GM12865 (cell line): ENCODE data around the gene CDC14A.
A peak's percentile ranks its signal among the peaks of the same experiment; 100 is the strongest.

ENCODE experiments used
- DNase-seq: peaks from one replicate; pipeline ENCODE4 v3.0.0; 2010; ENCODE audit warnings: low read depth
- H3K4me3 ChIP-seq: 2 replicates; pipeline ENCODE4 v1.5.1; 2011; ENCODE audit warnings: mild to moderate bottlenecking, low read depth, low read length, control low read depth
- CTCF ChIP-seq: IDR thresholded peaks from 2 replicates; pipeline ENCODE4 v1.5.1; 2011; ENCODE audit warnings: low read length, control low read depth, low read depth, inconsistent platforms; ENCODE audit not compliant: insufficient read depth; ENCODE audit errors: missing control alignments

CDC14A gene

GRCh38 chr1:100414693-100415497, 62.6 kb downstream of the CDC14A start:
- no peak for TF ChIP-seq CTCF
- H3K4me3 ChIP-seq = no peak overlapping the region
- DNase-seq = no peak

- no peak for DNase-seq
- no peak for TF ChIP-seq CTCF
- H3K4me3 ChIP-seq = no peak overlapping the region
These were observed 63.1 kb downstream of the CDC14A start for GRCh38 chr1:100415498-100415778.

- H3K4me3 ChIP-seq = no peak overlapping the region
- TF ChIP-seq CTCF = no peak
- no peak for DNase-seq
These were observed 66.8 kb downstream of the CDC14A start for GRCh38 chr1:100419072-100419471.

- no peak for DNase-seq
- TF ChIP-seq CTCF = no peak
- H3K4me3 ChIP-seq = no peak overlapping the region
These were observed 69.8 kb downstream of the CDC14A start for GRCh38 chr1:100422065-100422464.

- DNase-seq = peak; percentile 47
- TF ChIP-seq CTCF = no peak
These were observed 71.6 kb downstream of the CDC14A start for GRCh38 chr1:100423832-100424337.

GRCh38 chr1:100428160-100428559, 75.9 kb downstream of the CDC14A start:
- TF ChIP-seq CTCF = no peak
- H3K4me3 ChIP-seq = no peak overlapping the region
- no peak for DNase-seq

More at GRCh38 chr1:100423832-100424337, 71.6 kb downstream of the CDC14A start:
- H3K4me3 ChIP-seq = no peak overlapping the region

- DNase-seq = no peak
- no peak for TF ChIP-seq CTCF
- H3K4me3 ChIP-seq = no peak overlapping the region
These were observed 78.0 kb downstream of the CDC14A start for GRCh38 chr1:100430325-100430756.
